Upper lobe of left lung (tissue), 4 donors: Measurements from ENCODE around the gene CEP131.

ENCODE experiments used
- EP300 ChIP-seq, 4 donors: sonication (generic); formaldehyde crosslinking; IDR thresholded peaks; one replicate each; pipeline ENCODE4 v1.5.1; 2017; ENCODE audit warnings: antibody characterized with exemption in 4 of 4, control low read depth in 2 of 4
- POLR2A ChIP-seq, 4 donors: fragments of 450-650 bp; IDR thresholded peaks; one replicate each; pipeline ENCODE4 v1.5.1; 2016 to 2017; ENCODE audit warnings: antibody characterized with exemption in 4 of 4, mild to moderate bottlenecking in 2 of 4
- TF ChIP-seq, protein P1 (sequence below), 6 experiments: fragments of 450-650 bp in 4 of 6; fragments of 200-600 bp in 2 of 6; sonication (generic) in 2 of 6; IDR thresholded peaks; one replicate each; pipeline ENCODE4 v1.5.1; 2016 to 2019; ENCODE audit warnings: antibody characterized with exemption in 6 of 6

DNA sequence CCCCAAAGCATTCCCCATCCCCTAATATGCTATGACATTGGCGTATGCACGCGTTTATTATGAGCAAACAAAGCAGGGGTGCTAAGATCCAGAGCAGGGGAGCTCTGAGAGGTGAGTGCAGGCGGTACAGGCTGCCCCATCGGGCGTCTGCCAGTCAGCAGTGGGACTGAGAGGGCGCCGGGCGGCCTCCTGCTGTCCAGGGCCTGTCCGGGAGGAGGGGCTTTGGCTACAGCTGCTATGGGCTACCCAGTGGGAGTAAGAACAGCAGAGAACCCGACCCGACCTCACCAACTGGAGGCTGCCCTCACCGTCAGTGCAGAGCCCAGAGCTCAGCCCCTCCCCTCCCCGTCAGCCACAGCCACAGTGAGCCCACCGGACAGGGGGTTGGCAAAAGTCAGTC is 38.2 kb downstream of the CEP131 start:
- TF ChIP-seq, protein P1, sequence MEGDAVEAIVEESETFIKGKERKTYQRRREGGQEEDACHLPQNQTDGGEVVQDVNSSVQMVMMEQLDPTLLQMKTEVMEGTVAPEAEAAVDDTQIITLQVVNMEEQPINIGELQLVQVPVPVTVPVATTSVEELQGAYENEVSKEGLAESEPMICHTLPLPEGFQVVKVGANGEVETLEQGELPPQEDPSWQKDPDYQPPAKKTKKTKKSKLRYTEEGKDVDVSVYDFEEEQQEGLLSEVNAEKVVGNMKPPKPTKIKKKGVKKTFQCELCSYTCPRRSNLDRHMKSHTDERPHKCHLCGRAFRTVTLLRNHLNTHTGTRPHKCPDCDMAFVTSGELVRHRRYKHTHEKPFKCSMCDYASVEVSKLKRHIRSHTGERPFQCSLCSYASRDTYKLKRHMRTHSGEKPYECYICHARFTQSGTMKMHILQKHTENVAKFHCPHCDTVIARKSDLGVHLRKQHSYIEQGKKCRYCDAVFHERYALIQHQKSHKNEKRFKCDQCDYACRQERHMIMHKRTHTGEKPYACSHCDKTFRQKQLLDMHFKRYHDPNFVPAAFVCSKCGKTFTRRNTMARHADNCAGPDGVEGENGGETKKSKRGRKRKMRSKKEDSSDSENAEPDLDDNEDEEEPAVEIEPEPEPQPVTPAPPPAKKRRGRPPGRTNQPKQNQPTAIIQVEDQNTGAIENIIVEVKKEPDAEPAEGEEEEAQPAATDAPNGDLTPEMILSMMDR (IDR thresholded peaks at IDR 0.05), result no peak
- TF ChIP-seq POLR2A (IDR thresholded peaks at IDR 0.05) (no peak), EP300 (IDR thresholded peaks at IDR 0.05) (no peak)
